Endothelial cell of umbilical vein (primary cell): ENCODE data around the gene ITPRIPL2. TPM values are rescaled to one million over a fixed set of nuclear protein-coding genes. Genes with fewer than 3 reads are reported as not detected.

Experiments used
- BruUV-seq: library from RNA; stranded (reverse); fragments of 400-500 nt; replicated peaks from 2 replicates; lab custom pipeline; 2021; lab: Mats Ljungman, UMichigan
- CTCF ChIA-PET: fragments of 300-600, 350-600 bp; sonication (Branson Sonifier 250); formaldehyde crosslinking; loops from one replicate; lab custom pipeline; 2021; ENCODE audit warnings: antibody characterized with exemption, inconsistent platforms; lab: Charles Lee
- POLR2A ChIA-PET: fragments of 300-600, 350-600 bp; sonication (Branson Sonifier 250); formaldehyde crosslinking; loops from one replicate; lab custom pipeline; 2021; ENCODE audit warnings: antibody characterized with exemption, inconsistent platforms; lab: Charles Lee
- DNase-seq: peaks from one replicate; pipeline ENCODE4 v3.0.0-alpha.2; 2011; ENCODE audit warnings: low read depth, low spot score
- FAIRE-seq: peaks from 2 replicates; lab custom pipeline; 2011; peaks lifted over from hg19 to GRCh38; lab: Jason Lieb, UNC
- H2AFZ ChIP-seq: 2 replicates; pipeline ENCODE4 v1.6.0; 2012; ENCODE audit warnings: low read depth, low read length, control low read depth, inconsistent platforms
- H3K27ac ChIP-seq: 2 replicates; pipeline ENCODE4 v1.5.1; 2011; ENCODE audit warnings: low read depth, mild to moderate bottlenecking, control low read depth, low read length, moderate library complexity; ENCODE audit not compliant: insufficient read depth
- H3K27me3 ChIP-seq, 2 experiments: 2 replicates each; pipeline versions ENCODE4 v1.6.0 to v1.6.1; 2011; ENCODE audit warnings: low read length in 2 of 2, mixed read lengths in 1 of 2; ENCODE audit not compliant: control insufficient read depth in 2 of 2, insufficient read depth in 2 of 2
- H3K36me3 ChIP-seq, 2 experiments: 2 replicates in 1 of 2; 3 replicates in 1 of 2; pipeline ENCODE4 v1.5.1; 2011; ENCODE audit warnings: low read length in 2 of 2, mild to moderate bottlenecking in 1 of 2, moderate library complexity in 1 of 2; ENCODE audit not compliant: control insufficient read depth in 2 of 2, insufficient read depth in 2 of 2; ENCODE audit errors: extremely low read depth in 1 of 2
- H3K4me1 ChIP-seq: 3 replicates; pipeline ENCODE4 v1.5.1; 2011; ENCODE audit warnings: mild to moderate bottlenecking, low read length; ENCODE audit not compliant: control insufficient read depth, insufficient read depth; ENCODE audit errors: extremely low read depth
- H3K4me2 ChIP-seq: 2 replicates; pipeline ENCODE4 v1.6.1; 2011; ENCODE audit warnings: low read length, control low read depth, mixed read lengths; ENCODE audit not compliant: insufficient read depth
- H3K4me3 ChIP-seq, 3 experiments: fragments of 200-600 bp in 1 of 3; sonication (generic), shearing (Covaris generic) in 1 of 3; replicated peaks in 1 of 3; 2 replicates each; pipeline ENCODE4 v1.5.1; 2011 to 2016; ENCODE audit warnings: control low read depth in 3 of 3, low read length in 3 of 3, mild to moderate bottlenecking in 2 of 3, inconsistent platforms in 1 of 3, low read depth in 1 of 3, moderate library complexity in 1 of 3; ENCODE audit not compliant: insufficient read depth in 1 of 3
- H3K79me2 ChIP-seq: 2 replicates; pipeline ENCODE4 v1.6.0; 2012; ENCODE audit warnings: low read length, inconsistent platforms; ENCODE audit not compliant: control insufficient read depth, insufficient read depth
- H3K9ac ChIP-seq: replicated peaks from 2 replicates; pipeline ENCODE3; 2011; ENCODE audit warnings: low read length, control low read depth; ENCODE audit not compliant: insufficient read depth; ENCODE audit errors: extremely low read depth
- H3K9me1 ChIP-seq: replicated peaks from 3 replicates; pipeline ENCODE4 v1.6.0; 2011; ENCODE audit warnings: mild to moderate bottlenecking, low read length; ENCODE audit not compliant: control insufficient read depth, insufficient read depth; ENCODE audit errors: extremely low read depth
- H3K9me3 ChIP-seq: replicated peaks from 2 replicates; pipeline ENCODE4 v1.5.1; 2012; ENCODE audit warnings: low read length, inconsistent platforms; ENCODE audit not compliant: control insufficient read depth, insufficient read depth
- H4K20me1 ChIP-seq: replicated peaks from 2 replicates; pipeline ENCODE3; 2011; ENCODE audit warnings: mild to moderate bottlenecking, low read length; ENCODE audit not compliant: control insufficient read depth, insufficient read depth; ENCODE audit errors: extremely low read depth
- CTCF ChIP-seq, 2 donors: IDR thresholded peaks; 1 replicate in 1 of 2; 2 replicates in 1 of 2; pipeline ENCODE4 v1.5.1; 2011; ENCODE audit warnings: low read length in 2 of 2, mild to moderate bottlenecking in 2 of 2, moderate library complexity in 2 of 2, control low read depth in 1 of 2, inconsistent platforms in 1 of 2, low read depth in 1 of 2; ENCODE audit not compliant: insufficient read depth in 1 of 2; ENCODE audit errors: extremely low read depth in 1 of 2
- EZH2 ChIP-seq: IDR thresholded peaks from 2 replicates; pipeline ENCODE4 v1.6.1; 2012; ENCODE audit warnings: borderline replicate concordance, low read depth, mild to moderate bottlenecking, moderate library complexity, low read length, inconsistent platforms; ENCODE audit not compliant: severe bottlenecking
- FOS ChIP-seq: IDR thresholded peaks from 2 replicates; pipeline ENCODE4 v1.6.1; 2011; ENCODE audit warnings: mild to moderate bottlenecking, low read length, moderate library complexity, borderline replicate concordance; ENCODE audit not compliant: insufficient read depth
- GATA2 ChIP-seq: IDR thresholded peaks from 2 replicates; pipeline ENCODE4 v1.7.0; 2011; ENCODE audit warnings: low read depth, mild to moderate bottlenecking, moderate library complexity, mixed read lengths, low read length; ENCODE audit not compliant: insufficient read length, insufficient read depth
- JUN ChIP-seq: IDR thresholded peaks from 2 replicates; pipeline ENCODE4 v1.6.1; 2011; ENCODE audit warnings: borderline replicate concordance, low read depth; ENCODE audit not compliant: insufficient read length, insufficient read depth
- MAX ChIP-seq: IDR thresholded peaks from 2 replicates; pipeline ENCODE4 v1.6.1; 2011; ENCODE audit not compliant: insufficient read depth, insufficient read length
- MYC ChIP-seq: IDR thresholded peaks from one replicate; pipeline ENCODE4 v1.6.1; 2011; ENCODE audit warnings: mild to moderate bottlenecking, low read depth, low read length
- POLR2A ChIP-seq: IDR thresholded peaks from 2 replicates; pipeline ENCODE4 v1.6.1; 2012; ENCODE audit warnings: low read depth, mild to moderate bottlenecking, control low read depth, low read length
- POLR2AphosphoS5 ChIP-seq: IDR thresholded peaks from 2 replicates; pipeline ENCODE4 v1.6.1; 2012; ENCODE audit warnings: low read depth, mild to moderate bottlenecking, control low read depth, low read length, moderate library complexity; ENCODE audit not compliant: insufficient read depth
- dilution Hi-C: fragments of 300-500 bp; cut with MboI; formaldehyde crosslinking; loops from one replicate; pipeline ENCODE4 v1.15.0; 2019; ENCODE audit warnings: low sequenced_read_pairs; ENCODE audit not compliant: extremely low pct_ligation_motif_present
- intact Hi-C: fragments of 100-400 bp; cut with micrococcal nuclease; formaldehyde crosslinking; loops from one replicate; pipeline ENCODE4 v1.10.0; 2022
- polyA plus RNA-seq, 4 experiments: library from polyadenylated mRNA; depleted of rRNA in 3 of 4; stranded (reverse) in 3 of 4; unstranded in 1 of 4; fragments of >200 nt; gene quantifications; 2 replicates each; pipeline versions ENCODE4 v1.2.1 to v1.2.3, GENCODE V29; 2011 to 2012; ENCODE audit warnings: missing spikeins in 1 of 4
- total RNA-seq: library from RNA; stranded (reverse); gene quantifications from 2 replicates; pipeline ENCODE4 v1.2.3, GENCODE V29; 2021

Gene ITPRIPL2
- total and polyA plus RNA-seq, 2 donors (not counting 3 experiments of a cell fraction or from before 2014, with no cell fraction given) = 10.9 to 40.8 TPM

GRCh38 chr16:19092653-19093410 is 20.9 kb upstream of the ITPRIPL2 start:
- Histone ChIP-seq H3K4me1 (peaks cover 17% of the 10 kb centered on the region), H3K79me2 (no peaks in the 10 kb centered on the region), H3K9me1 (no peaks in the 10 kb centered on the region), H3K27me3 (no peaks in the 10 kb centered on the region), H3K4me2 (peak overlapping the region; percentile 81), H3K36me3 (no peaks in the 10 kb centered on the region), H4K20me1 (no peaks in the 10 kb centered on the region), H3K4me3 (no peak overlapping the region), H3K27ac (peak overlapping the region; percentile 75), H3K9ac (peak overlapping the region; percentile 26), H3K9me3 (no peaks in the 10 kb centered on the region), H2AFZ (no peak overlapping the region)
- TF ChIP-seq MYC (no peak), MAX (no peak), GATA2 (no peak), JUN (no peak), CTCF (IDR thresholded peaks at IDR 0.05; ENCODE audit: extremely low read depth in 1 of 2, insufficient read depth in 1 of 2, low read depth in 1 of 2, low read length in 2 of 2) (no peak), POLR2AphosphoS5 (no peak), POLR2A (no peak), EZH2 (no peak), FOS (no peak)
- dilution Hi-C loops = no loop called here
- no peak for FAIRE-seq
- no TSS peak for BruUV-seq
- ChIA-PET CTCF (interaction anchor here (3.1 kb wide), 1 partner anchor 86 kb away, joined by 24 read pairs; no protein-coding TSS in a partner anchor), POLR2A (no interaction called here)
- no peak for DNase-seq
- intact Hi-C loops = loop anchor here (1.0 kb wide), 3 partner anchors 15 to 38 kb away; partner anchors contain the start of gene ITPRIPL2
